HG03565 (cell line): ENCODE results near the gene OLFM1.
"Not testable (repeated sequence)": the region's sequence is repeated elsewhere in the genome, so short reads cannot be mapped to it uniquely, and the experiment has no call there.

Source experiments
- ATAC-seq: cut with Tn5 transposase; IDR thresholded peaks from one replicate; pipeline ENCODE4 v1.9.1; 2021; ENCODE audit warnings: mild to moderate bottlenecking, moderate library complexity; ENCODE audit not compliant: unreplicated experiment

Gene OLFM1

DNA sequence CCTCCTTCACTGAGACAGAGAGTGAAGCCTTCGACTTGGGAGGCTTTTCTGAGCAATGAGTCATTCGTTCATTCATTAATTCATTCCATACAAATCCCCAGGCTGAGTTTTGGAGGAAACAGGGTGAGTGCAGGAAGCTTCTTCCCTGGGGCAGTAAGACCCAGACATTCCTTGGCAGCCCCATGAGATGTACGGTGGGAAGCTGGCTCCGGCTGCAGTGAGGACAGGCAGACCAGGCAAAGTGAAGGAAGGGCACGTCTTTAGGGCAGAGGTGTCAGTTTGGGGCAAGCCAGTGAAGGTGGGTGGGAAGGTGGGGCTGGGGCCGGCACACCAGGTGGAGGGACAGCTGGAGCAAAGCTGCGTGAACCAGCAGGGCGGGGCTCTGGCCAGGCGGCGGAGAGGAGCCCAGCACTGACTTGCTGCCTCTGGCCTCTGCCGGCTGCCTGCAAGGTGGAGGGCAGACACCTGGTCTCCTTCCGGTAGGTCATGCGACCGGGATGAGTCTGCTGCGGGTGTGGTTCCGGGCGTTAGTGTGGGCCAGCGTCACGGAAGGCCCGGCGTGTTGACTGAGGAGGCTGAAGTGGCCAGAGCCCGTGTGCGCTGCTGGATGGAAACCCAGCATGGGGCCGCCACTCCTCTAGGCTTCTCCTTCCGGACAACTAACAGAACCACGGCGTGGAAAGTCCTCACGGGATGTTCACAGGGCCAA is 16.6 kb downstream of the OLFM1 start:
- no peak for ATAC-seq

DNA sequence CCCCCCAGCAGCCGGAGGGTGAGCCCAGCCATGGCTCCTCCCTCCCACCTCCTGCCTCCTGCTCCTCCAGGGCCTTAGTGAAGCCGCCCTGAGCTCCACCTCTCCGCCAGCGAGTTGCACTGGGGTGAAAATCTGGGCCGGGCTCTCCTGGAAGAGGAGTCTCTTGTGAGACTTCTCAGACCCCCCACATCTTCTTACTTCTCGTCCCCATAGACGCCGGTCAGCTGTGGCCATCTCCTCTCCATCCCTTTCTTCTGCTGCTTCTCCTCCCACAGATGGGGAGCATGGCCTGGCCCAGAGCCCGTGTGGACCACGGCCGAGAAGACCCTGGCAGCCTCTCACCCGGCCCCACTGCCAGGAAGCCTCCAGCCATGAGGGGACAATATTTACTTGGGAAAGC is 17.3 kb downstream of the OLFM1 start:
- no peak for ATAC-seq

DNA sequence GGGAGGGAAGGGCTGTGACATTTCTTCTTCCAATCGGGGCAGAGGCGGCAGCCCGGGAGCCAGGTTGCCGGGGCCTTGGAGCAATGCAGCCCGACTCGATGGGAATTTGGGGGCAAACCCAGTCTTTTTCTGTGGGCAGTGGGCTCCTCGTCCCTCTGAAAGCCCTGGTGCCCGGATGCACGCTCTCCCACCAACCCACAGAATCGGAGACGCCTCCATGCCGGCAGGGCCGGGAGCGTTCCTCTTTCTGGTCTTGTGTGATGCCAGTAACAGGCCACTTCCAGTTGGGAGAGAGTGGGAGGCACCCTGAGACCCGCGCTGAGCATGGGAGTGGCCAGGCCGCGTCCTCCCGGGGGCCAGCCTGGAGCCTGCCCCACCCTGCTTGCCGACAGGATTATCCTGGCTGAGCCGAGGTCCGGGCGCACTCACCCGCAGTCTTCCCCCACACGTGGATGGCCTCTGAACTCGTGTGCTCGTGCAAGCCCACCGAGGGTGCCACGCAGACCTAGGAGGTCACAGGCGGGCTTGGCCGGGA is 17.8 kb downstream of the OLFM1 start:
- no peak for ATAC-seq

DNA sequence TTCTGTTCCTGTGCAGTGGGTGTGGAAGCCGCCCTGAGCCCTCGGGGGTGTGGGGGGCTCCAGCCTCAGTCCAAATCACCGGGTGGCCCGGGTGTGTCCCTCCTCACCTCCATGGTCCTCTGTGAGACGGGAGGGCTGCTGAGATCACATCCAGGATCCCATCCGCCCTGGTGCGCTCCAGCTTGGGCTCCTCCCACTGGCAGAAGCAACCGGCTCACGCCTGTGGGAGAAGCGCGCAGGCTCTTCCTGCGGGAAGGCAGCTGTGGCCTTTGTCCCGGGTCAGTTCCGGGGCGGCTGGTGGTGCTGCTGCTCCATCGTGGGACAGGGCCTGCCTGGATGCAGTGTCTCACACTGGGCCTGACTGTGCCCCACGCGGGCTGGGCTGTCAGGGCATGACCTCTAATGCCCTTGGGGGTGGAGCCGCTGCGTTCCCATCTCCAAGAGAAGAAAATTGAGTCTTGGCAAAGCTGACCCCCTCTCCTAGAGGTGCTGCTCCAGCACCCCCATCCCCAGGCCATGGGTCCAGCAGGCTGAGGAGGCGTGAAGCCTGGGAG is 18.5 kb downstream of the OLFM1 start:
- no peak for ATAC-seq

DNA sequence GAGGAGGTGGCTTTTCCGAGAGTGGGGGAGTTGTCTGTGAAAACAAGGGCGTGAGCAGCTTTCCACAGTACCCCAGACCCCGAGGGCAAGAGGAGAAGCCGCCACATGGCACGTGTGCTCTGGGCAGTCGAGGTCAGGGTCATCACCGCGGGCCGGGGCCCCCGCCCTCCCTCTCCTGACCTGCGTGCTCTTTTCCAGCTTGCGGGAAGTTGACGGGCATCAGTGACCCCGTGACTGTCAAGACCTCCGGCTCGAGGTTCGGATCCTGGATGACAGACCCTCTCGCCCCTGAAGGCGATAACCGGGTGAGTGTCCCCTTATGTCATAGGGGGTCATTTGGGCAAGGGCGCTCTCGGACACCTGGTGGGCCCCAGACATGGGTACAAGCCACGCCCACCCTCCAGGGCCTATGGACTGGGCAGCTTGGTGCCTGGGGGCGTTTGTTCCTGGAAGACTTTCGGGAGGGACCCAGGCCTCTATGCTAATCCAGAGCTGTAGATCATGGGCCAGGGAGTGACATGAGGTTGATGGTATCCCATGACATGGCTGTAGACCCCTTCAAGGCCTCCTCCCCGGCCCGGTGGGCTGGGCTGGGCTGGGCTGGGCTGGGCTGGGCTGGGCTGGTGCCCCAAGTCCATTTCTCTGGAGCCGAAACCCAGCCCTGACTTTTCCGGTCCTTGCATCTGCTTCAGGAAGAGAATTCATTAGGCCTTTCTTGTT is 19.2 kb downstream of the OLFM1 start:
- no peak for ATAC-seq

DNA sequence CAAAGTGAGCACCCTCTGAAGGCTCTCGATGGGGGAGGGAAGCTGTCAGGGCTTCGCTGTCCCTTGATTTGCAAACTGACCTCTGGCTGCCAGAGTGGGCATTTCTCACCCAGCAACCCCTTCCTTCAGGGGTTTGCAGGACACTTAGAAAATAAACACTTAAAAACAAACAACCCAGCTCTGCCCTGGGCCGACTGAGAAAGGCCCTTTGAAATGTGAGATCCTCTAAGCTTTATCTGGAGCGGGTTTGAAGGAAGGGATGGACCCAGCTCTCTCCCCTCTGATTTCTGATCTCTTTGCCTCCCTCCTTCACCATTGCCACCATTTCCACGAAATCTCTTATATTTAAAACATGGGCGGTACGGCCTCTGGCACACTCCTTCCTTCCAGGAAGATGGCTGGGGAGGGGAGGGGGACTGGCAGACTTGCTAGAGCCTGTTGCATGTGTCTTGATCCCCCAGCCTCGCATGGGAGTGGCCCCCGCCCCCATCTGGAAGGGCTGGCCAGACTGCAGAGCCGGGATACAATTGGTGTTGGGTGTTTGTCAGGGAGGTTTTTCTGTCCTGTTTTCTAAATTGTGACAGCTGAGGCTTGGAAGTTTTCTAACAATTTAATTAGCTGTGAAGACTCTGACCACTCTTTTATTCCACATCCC is 20.2 kb downstream of the OLFM1 start:
- ATAC-seq = no peak

DNA sequence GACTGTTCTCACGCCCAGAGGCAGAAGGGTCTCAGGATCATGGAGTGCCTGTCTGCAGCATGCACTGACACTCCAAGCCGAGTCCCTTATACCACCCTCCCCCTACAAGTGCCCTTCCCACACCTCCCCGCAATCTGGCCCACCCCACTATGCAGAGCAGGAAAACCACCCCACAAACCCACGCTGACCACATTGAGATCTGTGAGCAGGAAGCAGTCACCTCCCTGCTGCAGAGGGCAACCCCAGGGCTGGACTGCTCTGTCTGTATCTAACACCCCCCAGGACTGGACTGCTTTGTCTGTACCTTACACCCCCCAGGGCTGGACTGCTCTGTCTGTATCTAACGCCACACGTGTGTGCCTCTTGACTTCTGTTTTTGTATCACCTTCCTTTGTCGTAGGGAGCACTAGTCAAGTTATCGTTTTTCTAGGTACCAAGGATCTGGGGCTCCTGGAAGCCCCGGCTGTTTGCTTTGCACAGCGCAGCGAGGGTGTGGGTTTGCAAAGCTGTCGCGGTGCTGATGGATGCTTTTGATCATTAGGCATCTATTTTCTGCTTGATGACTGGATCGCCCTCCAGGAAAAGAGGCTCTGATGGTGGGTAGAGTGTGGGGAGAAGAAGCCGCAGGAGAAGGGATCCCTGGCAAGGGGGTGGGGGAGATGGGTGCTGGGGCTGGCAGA is 21.5 kb downstream of the OLFM1 start:
- no peak for ATAC-seq

DNA sequence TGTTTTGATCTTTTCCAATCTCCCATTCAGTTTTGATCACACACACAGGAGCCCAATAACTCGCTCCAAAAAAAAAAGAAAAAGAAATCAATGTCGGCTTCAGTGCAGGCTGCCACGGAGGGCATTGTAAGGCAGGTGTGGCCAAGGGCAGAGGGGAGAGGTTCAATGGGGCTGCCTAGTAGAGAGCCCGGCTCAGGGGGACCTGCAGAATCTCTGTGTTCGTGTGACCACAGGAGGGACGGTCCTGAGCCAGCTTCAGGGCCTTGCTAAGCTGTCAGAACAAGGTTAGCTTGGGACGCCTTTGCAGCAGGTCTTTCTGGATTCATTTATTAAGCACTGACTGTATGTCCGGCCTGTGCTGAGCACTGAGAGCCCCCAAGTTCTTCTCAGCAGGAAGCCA is 22.2 kb downstream of the OLFM1 start:
- ATAC-seq = no peak

DNA sequence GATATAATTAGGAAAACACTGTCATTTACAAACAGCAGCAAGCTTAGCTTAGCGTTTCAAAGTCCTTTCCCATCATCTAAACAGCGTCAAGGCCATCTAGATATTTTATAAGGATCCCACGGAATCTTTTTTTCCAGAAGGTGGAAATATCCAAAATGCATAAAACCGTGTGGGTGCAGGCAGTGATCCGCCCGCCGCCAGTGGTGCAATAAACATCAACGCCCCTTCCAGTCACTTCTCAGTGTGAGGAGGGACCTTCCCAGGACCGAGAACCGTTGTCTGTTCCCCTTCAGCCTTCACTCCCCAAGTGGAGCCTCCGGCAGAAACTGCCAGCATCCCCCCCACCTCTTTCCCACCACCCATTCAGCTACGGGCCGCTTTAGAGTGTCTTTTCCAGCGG is 22.9 kb downstream of the OLFM1 start:
- no peak for ATAC-seq

DNA sequence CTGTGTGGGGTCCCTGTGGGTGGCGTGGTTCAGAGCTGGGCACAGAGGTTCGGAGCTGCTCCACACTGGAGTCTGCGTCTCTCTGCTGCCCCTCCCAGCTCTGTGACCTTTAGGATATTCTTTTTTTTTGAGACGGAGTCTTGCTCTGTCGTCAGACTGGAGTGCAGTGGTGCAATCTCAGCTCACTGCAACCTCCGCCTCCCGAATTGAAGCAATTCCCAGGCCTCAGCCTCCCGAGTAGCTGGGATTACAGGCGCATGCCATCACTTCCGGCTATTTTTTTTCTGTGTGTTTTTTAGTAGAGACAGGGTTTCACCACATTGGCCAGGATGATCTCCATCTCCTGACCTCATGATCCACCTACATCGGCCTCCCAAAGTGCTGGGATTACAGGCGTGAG is 24.1 kb downstream of the OLFM1 start:
- ATAC-seq = not testable (repeated sequence)

DNA sequence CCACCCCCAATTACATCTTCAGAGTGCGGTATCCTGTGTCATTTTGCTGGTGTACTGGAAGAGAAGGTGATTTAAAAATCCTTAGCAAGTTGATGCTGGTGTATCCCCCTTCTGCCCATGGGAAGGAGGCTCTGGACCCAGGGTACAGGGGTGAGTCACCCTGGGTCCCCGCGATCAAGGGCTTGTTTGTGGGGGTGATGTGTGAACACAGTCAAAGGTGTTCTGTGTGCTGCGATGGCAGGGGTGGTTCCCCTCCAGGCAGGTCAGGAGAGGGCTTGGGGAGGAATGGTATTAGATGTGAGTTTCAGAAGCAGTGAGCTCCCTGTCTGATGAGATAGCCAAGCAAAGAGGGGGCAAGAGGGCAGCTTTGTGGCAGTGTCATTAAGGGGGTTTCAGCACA is 28.9 kb downstream of the OLFM1 start:
- ATAC-seq = no peak

DNA sequence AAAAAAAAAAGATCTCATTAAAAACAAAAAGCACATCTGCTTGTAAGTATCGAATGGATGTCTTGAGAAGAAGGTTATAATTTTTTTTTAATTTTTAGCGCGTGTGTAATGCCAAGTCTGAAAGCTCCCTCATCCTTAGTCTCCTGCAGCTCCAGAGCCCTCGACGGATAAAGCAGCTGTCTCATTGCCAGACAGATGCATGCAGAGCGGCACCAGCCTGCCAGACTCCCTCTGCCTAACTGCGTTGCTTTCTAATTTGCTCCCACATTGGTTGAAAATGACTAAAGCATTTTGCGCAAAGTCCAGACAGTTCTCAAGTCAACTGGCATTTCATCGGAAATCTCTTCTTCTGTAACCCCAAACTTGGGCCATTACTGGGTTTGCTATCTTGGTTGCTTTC is 29.4 kb downstream of the OLFM1 start:
- no peak for ATAC-seq

DNA sequence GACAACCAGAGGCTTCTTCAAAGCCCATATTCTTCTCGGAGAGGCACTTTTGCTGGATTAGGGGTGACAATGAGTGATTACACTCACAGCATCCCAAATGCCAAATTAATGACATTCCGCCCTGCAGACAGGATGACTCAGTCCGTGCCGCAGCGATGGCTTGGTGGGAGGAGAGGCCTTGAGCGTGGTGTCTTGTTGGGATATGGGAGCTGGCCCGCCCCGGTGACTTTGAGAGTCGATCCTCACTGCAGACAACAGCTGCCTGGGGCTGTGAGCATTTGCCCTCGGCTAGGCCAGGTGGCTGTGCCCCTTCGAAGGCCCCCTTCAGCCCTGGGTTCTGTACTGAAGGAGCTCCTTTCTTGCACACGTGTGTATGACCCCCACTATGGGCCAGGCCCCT is 29.8 kb downstream of the OLFM1 start:
- no peak for ATAC-seq

DNA sequence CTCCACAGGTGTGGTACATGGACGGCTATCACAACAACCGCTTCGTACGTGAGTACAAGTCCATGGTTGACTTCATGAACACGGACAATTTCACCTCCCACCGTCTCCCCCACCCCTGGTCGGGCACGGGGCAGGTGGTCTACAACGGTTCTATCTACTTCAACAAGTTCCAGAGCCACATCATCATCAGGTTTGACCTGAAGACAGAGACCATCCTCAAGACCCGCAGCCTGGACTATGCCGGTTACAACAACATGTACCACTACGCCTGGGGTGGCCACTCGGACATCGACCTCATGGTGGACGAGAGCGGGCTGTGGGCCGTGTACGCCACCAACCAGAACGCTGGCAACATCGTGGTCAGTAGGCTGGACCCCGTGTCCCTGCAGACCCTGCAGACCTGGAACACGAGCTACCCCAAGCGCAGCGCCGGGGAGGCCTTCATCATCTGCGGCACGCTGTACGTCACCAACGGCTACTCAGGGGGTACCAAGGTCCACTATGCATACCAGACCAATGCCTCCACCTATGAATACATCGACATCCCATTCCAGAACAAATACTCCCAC is 32.1 kb downstream of the OLFM1 start:
- ATAC-seq = no peak

DNA sequence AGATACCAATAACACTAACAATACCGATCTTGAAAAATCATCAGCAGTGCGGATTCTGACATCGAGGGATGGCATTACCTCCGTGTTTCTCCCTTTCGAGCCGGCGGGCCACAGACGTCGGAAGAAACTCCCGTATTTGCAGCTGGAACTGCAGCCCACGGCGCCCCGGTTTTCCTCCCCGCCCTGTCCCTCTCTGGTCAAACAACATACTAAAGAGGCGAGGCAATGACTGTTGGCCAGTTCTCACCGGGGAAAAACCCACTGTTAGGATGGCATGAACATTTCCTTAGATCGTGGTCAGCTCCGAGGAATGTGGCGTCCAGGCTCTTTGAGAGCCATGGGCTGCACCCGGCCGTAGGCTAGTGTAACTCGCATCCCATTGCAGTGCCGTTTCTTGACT is 32.8 kb downstream of the OLFM1 start:
- no peak for ATAC-seq

DNA sequence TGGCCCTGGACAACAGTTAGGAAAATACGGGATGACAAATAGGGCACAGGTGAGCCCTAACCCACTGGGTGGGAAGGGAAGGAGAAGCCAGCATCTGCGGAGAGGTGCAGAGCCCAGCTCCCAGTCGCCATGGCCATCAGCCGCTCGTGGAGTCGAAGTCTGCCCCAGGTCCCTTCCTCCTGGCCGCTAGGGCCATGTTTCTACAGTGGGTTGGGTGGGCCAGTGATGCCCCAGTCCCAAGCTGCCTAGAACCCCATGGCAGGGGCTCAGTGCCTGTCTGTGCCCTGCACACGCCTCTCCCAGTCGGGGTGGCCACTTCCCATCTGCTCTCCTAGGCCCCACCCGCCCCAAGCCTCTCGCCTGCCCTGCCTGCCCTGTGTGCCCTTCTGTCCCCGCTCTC is 34.8 kb downstream of the OLFM1 start:
- no peak for ATAC-seq

DNA sequence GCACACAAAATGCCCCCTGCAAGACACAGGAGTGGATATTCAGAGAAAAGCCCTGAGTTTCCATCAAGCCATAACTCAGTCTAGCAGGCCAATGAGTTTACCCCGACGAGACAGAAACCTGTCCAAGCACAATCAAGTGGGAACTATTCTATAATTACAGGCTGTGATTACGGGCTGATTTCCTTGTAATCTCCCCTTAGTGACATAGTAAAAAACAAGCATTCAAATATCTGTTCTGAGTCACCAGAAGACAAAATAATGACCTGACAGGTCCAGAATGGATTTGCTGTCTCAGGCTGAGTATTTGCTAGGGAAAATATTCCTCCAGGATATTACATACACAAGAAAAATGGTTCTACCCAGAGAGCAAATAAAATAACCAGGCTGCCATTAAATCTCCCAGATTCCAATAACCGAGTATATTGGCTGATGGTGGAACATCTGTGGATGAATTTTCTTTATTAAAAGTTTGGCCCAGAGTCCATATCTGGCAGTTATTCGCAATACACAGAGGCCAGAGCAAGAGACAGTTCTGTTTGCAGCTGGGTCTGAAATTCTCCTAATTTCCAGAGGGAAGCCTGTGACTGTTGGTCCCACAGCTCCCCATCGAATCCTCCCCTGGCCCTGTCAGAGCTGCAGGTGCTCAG is 35.8 kb downstream of the OLFM1 start:
- ATAC-seq = no peak

DNA sequence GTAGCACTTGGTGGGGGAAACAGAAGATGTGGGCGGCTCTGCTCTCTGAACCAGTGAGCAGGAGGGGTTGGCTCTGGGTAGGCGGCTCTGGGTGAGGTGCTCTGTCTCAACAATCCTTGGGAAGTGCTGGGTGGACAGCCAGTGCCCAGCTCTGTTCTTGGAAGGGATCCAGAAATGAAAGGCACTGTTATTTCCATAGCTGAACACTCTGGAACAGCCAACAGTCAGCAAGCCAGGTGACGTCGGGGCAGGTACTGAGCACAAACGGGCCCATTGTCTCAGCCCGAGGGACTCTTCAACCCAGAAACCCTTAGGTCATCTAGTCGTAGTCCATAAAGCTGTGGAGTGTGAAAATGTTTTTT is 36.3 kb downstream of the OLFM1 start:
- ATAC-seq = no peak

DNA sequence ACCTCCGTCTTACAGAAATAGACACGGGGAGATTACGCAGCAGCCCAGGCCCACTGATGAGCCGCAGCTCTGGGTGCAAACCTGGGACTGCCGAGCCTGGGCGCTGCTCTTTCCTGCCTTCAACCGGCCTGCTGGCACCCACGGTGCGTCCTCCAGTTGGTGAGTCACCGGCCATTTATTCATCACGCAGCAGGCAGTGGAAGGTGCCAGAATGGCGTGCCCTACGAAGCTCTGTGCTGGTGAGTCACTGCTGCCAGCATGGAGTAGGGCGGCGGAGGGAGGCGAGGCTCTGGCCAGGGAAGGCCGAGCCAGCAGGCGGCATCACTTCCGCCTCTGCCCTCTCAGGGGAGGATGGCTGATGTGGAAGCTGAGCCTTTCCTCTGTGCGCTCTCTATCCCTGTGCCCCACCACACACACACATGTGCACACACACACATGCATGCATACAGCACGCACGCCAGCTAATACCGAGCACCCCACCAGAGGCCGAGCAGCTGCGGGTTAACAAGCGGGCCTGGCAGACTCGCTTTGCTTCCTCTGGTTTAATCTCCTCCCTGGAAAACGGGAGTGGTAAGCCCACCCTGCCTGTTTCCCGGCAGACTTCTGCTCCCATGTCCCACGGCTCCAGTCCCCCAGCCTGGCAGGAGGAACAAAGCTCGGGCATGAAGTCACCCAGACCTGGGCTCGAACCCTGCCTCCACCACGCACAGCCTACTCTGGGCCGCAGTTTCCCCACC is 39.2 kb downstream of the OLFM1 start:
- ATAC-seq = no peak
